GM21390 (cell line): ENCODE data around the gene SCN2A.
A peak's percentile ranks its signal among the peaks of the same experiment; 100 is the strongest.
"Not testable (repeated sequence)": the region's sequence is repeated elsewhere in the genome, so short reads cannot be mapped to it uniquely, and the experiment has no call there.

Experiments used
- ATAC-seq: cut with Tn5 transposase; IDR thresholded peaks from one replicate; pipeline ENCODE4 v1.9.1; 2021; ENCODE audit not compliant: unreplicated experiment

SCN2A gene

DNA sequence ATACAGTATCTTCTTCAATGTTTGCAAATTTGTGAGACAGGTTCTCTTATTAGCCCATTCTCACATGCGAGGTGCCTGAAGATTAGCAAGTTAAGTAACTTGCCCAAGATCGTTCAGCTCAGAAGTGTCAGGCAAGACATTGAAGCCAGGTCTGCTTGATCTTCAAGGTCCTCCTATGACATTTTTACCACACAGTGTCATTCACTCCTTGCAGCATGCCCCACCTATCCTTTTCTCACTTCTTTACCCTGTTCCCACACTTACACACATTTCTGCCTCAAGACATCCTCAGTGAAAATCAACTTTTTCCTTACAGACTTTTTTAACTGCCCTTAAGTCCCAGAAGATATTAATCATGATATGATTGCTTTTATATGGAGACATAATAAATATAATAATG, 73.8 kb downstream of the SCN2A start:
- ATAC-seq, result no peak

DNA sequence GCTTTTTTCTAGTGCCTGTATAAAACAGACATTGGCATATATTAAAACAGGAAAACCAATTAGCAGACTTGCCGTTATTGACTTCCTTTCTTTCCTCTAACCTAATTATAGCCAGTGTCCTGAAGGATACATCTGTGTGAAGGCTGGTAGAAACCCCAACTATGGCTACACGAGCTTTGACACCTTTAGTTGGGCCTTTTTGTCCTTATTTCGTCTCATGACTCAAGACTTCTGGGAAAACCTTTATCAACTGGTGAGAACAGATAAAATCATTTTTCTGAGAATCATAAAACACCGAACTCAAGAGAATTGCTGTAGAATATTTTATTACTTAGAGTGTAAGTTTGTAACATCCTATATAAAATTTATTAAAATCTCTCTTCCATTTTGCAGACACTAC, 74.3 kb downstream of the SCN2A start:
- no peak for ATAC-seq

DNA sequence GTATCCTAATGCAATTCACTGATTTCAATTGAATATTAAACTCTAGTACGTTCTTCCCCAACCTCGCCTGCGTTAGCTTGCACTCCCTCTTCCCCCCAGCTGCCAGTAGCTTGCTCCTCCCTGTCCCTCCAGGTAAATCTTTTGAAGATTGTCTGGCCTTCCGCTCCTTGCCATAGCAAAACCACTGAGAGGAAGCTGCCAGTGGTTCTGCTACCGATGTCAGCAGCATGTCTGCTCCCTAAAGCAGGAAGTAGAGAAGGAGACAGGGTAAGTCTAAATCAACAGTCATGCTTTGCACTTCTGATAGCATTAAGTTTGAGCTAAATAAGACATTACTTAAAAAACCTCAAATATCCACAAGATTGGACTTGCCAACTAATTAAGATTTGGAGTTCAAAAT, 89.1 kb downstream of the SCN2A start:
- no peak for ATAC-seq

DNA sequence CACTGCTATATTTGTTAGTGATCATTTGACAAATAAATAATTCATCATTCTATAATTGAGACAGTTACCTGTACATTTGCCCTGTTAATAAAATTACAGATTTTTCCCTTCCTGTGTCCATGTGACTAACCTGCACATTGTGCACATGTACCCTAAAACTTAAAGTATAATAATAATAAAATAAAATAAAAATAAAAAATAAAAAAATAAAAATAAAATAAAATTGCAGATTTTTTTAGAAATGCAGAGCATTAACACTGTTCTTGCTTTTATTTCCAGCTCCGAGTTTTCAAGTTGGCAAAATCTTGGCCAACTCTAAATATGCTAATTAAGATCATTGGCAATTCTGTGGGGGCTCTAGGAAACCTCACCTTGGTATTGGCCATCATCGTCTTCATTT, 105.1 kb downstream of the SCN2A start:
- not testable (repeated sequence) for ATAC-seq

DNA sequence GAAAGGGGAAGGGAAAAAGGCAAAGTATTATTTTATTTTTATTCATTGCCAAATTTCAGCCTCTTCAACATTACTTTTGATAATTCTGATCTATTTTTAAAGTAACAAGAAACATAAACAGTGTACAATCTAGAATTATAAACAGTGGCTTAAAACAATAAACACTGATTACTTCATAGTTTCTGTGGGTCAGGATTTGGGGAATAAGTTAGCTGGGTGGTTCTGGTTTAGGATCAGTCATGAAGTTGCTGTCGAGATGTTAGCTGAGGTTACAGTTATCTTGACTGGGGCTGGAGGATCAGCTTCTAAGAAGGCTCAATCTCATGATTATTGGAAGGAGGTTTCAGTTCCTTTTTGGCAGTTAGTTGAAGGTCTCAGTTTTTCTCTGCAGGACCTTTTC, 109.2 kb downstream of the SCN2A start:
- no peak for ATAC-seq

DNA sequence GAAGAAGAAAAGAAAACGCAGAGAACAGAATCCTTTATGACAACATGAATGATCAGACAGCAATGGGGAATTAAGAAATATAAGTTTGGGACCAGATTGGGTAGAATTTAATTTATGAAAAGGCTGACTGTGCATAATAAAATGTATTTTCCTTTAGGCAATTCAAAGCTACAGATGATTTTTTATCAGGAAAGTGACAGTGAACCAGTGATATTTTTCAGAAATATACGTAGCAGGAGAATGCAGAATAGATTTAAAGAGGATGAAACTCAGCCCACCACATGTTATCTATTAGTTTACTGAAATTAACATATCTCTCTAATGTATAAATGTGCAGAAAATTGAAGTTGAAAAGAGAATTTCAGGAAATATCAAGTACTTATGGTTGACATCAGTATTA, 110.0 kb downstream of the SCN2A start:
- ATAC-seq, result no peak

DNA sequence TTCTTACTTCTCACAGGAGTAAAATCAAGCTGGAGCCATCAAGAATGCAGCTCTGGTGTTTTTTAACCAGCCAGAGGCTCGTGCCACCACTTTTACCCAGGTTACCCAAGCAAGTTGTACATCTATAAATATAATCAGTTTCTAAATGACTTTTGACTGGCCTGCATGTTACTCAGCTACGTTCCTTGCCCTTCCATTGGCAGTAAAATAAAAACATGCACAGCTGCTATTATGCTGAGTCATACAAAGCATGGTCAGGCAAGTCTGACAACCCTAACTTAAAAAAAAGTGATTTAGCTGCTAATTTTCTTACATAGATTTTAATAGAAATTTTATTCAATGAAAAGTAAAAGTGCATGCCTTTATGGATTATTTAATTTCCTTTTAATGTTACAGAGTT, 118.5 kb downstream of the SCN2A start:
- ATAC-seq, result peak; percentile 79

DNA sequence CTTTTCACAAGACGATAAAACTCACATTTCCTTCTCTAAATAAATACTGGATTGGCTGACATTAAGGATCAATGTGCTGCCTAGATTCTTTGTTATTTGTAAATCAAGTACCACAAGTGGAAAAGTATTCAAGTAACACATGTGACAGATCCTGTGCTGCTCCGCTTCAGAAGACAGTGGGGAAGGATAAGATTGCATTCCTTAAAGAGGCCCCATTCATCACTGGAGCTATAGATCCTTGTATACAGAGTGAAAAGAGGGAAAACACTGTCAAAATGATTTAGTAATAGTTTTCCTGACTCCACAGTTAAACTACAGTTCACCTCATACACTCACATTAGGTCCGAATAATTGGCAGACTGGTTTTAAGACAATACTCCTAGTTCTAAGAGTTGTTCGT, 122.3 kb downstream of the SCN2A start:
- no peak for ATAC-seq

DNA sequence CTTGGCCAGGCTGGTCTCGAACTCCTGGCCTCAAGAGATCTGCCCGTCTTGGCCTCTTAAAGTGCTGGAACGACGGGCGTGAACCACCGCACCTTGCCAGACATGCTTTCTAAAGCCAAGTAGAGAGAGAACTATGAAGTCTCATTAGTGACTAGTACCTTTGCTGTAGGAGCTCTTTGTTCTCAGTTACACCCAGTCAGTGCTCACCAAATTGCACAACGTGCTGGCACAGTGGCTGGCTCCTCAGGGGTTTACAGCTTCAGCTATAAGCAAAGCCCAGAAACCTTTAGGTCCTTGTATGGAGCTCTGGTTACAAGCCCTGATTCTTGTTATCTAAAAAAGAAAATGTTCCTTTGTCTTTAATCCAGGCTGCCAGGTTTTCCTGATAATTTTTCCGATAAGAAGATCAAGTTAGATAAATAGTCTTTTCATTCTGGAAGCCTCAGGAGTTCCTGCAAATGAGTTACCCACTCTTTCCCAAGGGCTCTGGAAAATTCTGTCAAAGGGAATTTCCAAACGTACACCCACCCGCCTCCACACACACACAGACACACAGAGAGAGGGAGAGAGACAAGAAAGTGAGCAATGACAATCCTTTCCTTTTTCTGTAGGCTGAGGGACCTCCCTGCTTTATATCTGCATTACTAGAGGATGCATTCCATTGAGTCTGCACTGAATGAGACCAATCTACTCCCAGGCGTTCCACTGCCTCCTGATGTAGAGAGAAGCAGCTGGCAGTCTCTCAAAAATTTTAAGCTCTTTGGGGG, 130.1 kb downstream of the SCN2A start:
- ATAC-seq, result no peak

DNA sequence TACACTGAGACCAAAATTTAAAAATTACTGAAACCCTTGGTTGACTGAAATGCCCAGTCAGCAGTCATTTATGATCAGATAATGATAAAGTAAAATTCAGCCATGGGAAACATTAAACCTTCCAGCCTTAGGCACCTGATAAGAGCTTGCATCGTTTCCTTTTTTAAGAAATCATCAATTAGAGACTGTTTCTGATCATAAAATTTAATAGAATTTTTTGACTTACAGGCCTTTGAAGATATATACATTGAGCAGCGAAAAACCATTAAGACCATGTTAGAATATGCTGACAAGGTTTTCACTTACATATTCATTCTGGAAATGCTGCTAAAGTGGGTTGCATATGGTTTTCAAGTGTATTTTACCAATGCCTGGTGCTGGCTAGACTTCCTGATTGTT, 130.7 kb downstream of the SCN2A start:
- no peak for ATAC-seq

DNA sequence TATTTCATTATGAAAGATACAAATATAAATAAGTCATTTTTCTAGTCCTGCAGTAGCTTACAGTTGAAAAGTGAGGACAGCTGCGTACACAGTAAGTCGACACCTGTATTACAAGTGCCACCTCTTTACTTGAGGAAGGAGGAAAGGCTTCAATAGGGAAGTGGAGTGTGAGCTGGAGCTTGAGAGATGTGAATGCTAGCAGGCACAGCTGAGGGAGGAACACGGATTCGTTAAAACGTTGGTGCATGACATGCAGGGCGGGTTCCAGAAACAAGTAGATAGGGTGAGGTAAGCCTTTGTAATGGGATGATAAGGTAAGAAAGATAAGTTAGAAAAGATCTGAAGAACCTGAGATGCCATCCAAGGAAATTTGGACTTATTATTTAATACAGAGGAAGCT, 132.1 kb downstream of the SCN2A start:
- no peak for ATAC-seq

DNA sequence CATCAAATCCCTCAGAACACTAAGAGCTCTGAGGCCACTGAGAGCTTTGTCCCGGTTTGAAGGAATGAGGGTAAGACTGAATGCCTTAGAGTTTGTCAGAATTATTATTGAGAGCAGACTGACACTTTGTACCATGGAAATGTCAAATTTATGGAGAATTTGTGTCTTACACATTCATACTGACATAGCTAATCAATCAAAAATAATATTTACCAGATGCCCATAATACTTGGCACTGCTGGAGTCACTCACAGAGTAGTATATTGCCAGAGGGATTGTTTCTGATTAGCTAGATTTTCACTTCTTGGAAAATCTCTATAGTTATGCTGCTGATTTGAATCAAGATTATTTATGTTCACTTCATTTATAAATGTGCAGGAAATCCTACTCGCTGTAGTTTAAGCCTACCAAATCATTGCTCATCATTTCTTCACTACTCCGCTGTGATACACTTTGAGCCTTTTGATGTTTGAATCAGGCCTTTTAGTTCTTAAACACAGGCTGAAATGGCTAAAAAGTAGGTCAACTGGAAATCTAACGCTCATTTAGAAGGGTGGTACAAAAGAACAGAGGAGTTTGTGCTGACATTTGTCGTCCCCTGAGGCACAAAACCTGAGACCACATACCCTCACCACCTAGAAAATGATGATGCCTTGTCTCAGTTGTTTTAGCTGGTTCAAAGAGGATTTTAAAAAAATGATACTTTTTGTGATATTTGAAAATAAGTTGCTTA, 134.2 kb downstream of the SCN2A start:
- ATAC-seq, result no peak

DNA sequence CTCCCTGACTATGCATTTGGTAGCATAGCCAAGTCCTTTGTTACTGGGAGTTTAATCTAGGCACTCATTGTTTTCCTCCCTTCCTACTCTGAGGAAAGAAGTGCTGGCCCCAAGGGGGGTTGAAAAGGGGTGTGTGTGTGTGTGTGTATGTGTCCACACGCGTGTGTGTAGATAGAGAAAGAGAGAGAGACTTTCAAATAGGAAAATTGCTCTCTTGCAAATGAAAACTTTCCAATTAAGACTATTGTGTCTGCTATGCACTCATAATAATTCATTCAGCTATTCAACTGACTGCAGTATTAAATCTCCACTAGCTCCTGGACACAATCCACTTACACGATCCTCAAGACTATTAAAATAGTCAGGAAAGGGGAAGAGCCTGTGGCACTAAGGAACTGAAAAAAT, 137.4 kb downstream of the SCN2A start:
- no peak for ATAC-seq

DNA sequence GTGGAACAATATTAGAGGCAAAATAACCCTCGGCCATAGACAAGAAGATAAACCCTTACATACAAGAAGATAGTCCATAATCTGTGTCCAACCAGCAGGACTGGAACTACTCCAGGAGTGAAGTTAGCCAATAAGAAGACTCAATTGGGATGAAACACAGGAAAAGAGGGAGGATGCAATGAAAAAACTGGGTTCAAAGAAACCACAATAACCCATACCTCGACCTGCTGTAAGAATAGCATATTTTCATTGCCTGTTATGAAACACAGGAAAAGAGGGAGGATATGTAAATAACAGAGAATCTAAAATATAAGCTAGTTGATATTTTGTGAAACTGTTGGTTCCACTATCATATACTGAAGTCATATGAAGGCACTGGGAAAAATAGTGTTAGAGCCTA, 143.1 kb downstream of the SCN2A start:
- ATAC-seq, result no peak

DNA sequence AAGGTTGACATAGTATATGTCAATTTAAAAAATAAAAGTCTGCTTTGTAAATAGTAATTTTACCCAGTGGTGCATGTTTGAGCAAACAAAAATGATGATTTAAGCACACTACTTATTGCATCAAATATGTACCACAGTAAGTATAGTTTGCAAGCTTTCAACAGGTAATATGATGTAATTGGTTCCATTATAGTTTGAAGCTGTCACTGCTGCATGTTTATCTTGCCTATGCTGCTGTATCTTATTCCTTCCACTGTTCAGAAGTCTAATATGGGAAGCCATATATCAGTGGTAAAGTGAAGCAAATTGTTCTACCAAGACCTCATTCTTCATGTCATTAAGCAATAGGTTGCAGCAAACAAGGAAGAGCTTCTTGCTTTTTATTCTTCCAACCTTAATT, 151.7 kb downstream of the SCN2A start:
- no peak for ATAC-seq

DNA sequence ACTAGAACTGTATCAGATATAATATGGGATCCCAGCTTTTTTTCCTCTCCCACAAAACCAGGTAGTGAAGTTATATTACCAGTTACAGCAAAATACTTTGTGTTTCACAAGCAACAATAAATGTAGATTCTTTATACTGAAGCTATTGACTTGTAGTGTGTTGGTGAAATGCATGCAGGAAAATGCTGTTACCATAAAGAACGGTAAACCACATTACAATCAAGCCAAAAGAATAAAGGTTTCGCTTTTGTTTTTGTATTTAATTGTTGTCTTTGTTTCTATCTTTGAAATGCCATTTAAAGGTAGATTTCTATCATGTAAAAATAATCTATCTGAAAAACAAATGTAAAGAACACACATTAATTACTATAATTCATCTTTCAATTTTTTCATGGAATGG, 152.6 kb downstream of the SCN2A start:
- no peak for ATAC-seq

DNA sequence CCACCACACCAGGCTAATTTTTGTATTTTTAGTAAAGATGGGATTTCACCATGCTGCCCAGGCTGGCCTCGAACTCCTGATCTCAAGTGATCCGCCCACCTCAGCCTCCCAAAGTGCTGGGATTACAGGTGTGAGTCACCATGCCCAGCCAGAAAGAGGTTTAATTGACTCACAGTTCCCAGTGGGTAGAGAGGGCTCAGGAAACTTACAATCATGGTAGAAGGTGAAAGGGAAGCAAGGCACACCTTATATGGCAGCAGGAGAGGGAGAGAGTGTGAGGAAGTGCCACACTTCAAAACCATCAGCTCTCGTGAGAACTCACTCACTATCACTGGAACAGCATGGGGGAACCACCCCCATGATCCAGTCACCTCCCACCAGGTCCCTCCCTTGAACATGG, 159.4 kb downstream of the SCN2A start:
- not testable (repeated sequence) for ATAC-seq

DNA sequence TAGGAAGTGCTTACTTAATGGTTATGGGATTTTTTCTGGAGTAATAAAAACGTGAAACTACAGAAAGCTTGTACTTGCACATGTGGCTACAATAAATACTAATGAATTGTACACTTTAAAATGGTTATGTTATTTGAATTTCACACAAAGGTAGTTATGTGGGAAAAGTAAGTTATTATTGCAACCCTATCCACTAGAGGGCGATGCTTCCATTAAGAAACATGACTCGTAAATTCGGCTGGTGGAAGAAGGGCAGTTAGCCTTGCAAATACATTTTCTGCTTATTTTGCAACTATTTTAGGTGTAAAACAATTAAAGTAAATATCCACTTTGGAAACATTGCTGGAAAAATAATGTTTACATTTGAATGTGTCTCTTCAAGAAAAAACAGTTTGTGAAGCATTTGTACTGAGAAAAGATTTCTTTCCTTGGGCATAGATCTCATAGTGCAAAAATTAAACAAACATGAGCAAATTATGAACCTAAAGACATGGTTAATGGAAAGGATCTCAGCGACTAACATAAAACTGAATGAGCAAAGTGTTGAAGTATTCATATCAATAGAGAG, 162.2 kb downstream of the SCN2A start:
- ATAC-seq, result no peak

DNA sequence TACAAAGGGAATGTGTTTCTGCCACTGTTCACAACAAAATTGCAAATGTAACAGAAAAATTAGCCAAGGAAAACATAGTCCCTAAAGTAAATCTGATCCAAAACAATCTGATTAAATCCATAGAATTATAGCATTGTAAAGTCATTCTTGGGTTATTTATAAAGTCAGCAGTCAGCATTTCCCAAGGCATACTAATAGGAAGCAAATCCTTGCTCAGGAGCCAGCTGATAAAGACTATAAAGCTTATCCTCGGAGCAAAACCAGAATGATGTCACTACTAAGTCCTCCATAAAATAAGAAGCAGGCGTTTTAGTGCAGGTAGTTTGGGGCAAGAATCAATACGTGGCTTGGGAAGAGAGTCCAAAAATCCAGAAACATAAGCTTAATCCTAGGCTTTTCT, 162.9 kb downstream of the SCN2A start:
- no peak for ATAC-seq

DNA sequence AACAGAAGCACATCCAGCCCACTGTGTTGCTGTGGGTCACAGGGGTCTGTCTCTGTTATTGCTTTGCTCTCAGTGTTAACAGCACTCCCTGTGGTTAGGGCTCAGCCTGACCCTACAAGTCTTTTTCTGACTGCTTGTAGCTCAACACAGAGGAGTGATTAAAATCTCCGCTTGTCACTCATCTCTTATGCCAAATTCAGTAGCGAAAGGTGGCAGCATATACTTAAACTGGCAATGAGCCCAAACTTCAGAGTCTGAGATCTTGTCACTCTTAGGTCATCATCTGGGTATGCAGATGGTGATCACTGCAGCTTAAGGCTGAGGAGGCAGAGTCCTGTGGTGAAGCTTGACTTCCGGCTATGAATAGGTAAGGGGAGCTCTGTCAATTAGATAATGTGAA, 167.0 kb downstream of the SCN2A start:
- no peak for ATAC-seq

DNA sequence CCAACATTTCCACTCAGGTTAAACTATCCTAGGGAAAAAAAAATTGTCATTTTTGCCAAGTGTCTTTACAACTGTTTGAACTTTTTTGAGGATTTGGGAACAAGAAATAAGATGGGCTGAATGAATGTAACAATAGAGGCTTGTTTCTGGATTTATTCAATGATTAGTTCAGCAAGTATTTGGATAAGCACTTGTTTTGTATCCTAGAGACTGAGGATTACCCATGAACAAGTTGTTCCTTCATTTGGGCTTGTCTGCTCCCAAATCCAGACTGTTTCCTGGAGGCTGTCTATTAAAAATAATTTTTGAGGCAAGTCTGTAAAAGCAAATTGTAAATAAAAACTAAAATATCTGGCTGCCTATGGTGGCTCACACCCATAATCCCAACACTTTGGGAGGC, 168.3 kb downstream of the SCN2A start:
- ATAC-seq, result no peak

DNA sequence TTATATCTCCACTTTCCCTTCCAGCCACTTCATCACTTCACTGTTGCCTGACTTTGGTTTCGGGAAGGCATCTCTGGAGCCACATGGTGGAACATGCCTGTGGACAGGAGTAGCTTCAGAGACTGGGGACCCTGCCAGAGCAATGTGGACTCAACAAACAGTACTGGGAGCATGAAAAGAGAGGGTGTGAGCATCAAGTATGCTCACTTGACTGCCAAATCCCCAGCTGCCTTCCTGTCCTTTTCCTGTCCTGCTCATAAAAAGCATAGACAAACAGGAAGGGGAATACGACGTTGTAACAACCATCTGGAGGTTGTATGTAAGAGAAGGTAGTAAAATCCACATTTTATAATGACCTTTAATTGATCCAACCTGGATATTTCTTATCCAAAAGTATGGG, 169.0 kb downstream of the SCN2A start:
- ATAC-seq, result no peak
